ENCODE results near the gene ATCAY.
"Not testable (repeated sequence)": the region's sequence is repeated elsewhere in the genome, so short reads cannot be mapped to it uniquely, and the experiment has no call there.

The ATCAY gene

GRCh38 chr19:3902317-3902973 is 22.0 kb downstream of the ATCAY start:
- no peak for DNase-seq (ENCODE audit: low read depth)

DNA sequence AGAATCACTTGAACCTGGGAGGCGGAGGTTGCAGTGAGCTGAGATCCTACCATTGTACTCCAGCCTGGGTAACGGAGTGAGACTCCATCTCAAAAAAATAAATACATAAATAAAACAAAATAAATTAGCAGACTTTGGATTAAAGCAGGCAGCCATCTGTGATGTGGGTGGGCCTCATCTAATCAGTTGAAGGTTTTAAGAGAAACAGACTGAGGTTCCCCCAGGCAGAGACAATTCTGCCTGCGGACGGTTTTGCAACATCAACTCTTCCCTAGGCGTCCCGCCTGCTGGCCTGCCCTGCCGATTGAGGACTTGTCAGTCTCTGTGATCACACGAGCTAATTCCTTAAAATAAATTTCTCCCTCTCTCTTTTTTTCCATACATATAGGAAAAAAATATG is 23.7 kb downstream of the ATCAY start:
- DNase-seq (ENCODE audit: low read depth): no peak

DNA sequence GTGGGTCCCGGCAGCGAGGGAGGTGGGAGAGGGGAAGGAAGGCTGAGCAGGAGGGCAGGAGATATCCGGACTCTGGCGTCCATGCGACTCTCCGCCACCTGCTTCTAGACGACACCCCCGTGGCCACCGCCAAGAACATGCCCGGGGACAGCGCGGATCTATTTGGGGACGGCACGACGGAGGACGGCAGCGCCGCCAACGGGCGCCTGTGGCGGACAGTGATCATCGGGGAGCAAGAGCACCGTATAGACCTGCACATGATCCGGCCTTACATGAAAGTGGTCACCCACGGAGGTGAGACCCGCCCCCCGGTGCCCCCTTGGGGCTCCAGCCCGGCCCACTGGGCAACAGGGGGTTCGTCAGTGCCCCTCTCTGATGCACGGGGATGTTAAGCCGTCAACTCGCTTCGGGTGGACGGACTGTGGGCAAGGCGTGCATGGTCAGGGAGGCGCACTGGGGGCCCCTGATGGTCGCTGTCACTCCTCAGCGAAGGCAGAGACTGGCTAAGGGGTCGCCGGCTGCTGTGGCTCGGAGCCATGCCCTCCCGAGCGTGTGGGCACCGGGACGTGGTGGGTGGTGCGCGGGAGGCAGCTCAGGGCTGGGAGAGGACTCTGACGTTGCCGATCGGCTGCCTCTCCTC is 27.3 kb downstream of the ATCAY start:
- DNase-seq (ENCODE audit: low read depth): no peak

DNA sequence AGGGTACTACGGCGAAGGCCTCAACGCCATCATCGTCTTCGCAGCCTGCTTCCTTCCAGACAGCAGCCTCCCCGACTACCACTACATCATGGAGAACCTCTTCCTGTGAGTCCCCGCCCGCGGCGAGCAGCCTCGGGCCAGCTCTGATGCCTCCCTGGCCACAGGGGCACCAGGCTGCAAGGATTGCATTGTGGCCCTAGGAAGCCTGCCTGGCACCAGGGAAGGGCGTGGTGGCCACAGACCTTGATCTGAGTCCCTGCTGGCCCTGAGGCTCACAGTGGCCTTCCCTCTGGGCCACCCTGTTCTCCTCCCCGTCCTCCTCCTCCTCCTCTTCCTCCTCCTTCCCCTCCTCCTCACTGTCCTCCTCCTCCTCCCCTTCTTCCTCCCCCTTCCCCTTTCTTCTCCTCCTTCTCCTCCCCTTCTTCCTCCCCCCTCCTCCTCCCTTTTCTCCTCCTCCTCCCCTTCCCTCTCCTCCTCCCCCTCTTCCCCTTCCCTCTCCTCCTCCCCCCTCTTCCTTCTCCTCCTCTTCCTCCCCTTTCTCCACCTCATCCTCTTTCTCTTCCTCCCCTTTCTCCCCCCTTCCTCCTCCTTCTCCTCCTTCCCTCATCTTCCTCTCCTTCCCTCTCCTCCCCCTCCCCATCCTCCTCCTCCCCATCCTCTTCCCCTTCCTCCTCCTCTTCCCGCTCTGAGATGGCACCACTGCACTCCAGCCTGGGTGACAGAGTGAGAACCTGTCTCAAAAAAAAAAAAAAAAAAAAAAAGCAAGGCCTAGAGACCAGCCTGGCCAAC is 28.0 kb downstream of the ATCAY start:
- no peak for DNase-seq (ENCODE audit: low read depth)

DNA sequence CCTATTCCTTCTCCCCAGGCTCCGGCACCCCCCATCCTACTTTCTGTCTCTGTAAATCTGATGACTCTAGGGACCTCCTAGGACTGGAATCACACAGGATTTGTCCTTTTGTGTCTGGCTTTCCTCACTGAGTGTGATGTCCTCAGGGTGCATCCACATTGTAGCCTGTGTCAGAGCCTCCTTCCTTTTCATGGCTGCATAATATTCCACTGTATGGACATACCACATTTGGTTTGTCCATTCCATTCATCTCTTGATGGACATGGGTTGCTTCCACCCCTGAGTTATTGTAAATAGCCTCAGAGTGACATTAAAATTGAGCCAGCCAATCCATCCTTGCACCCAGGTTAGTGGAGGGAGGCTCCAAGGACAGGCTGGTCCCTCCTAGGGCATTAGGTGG is 29.6 kb downstream of the ATCAY start:
- no peak for DNase-seq (ENCODE audit: low read depth)

- no peak for DNase-seq (ENCODE audit: low read depth)
Observed at GRCh38 chr19:3914199-3914598, 33.7 kb downstream of the ATCAY start.

- DNase-seq (ENCODE audit: low read depth): no peak
Observed at GRCh38 chr19:3916033-3916432, 35.5 kb downstream of the ATCAY start.

- DNase-seq (ENCODE audit: low read depth): no peak
Observed at GRCh38 chr19:3919793-3920192, 39.3 kb downstream of the ATCAY start.

- DNase-seq (ENCODE audit: low read depth): no peak
Observed at GRCh38 chr19:3923096-3923758, 42.7 kb downstream of the ATCAY start.

GRCh38 chr19:3923912-3924311 is 43.4 kb downstream of the ATCAY start:
- no peak for DNase-seq (ENCODE audit: low read depth)

GRCh38 chr19:3931041-3931440 is 50.6 kb downstream of the ATCAY start:
- no peak for DNase-seq (ENCODE audit: low read depth)

DNA sequence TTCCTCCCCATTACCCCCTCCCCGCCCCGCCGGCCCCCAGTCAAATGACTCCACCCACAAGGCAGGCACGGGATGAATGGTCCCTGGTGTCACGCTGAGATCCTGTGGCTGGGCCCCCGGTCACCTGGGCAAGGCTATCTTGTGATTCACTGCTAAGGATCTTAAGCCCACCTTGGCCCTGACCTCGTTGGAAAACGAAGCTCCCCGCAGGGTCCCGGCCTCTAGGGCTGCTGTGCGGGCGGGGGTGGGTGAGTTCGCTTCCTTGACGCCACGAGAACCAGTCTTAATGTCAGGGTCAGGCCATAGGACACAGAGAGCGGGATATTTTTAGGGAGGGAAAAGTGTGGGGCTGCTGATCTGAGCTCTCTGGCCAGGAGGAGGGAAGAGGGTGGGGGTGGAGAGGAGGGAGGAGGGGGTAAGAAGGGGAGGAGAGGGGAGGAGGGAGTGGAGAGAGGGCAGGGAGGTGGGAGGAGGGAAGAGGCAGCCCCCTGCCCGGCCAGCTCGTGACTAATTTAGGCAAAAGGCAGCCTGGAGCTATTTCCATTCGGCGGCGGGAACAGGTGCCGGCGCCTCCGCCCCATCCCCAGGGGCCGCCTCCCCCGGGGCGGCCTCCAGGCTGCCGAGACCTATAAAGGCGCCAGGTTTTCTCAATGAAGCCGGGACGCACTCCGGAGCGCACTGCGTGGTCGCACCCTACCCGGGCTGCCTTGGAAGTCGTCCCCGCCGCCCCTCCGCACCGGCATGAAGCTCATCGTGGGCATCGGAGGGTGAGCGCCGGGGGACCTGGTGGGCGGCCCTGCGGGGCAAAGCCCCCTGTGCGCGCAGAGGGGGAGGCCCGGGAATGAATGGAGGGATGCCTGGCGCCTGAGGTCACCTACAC is 52.7 kb downstream of the ATCAY start, which contains the start of gene NMRK2:
NMRK2 (plus strand) TSS at position 139 of the 880 bp plus-strand sequence; CDS start at position 742, 603 bp downstream.
- DNase-seq (ENCODE audit: low read depth): no peak

DNA sequence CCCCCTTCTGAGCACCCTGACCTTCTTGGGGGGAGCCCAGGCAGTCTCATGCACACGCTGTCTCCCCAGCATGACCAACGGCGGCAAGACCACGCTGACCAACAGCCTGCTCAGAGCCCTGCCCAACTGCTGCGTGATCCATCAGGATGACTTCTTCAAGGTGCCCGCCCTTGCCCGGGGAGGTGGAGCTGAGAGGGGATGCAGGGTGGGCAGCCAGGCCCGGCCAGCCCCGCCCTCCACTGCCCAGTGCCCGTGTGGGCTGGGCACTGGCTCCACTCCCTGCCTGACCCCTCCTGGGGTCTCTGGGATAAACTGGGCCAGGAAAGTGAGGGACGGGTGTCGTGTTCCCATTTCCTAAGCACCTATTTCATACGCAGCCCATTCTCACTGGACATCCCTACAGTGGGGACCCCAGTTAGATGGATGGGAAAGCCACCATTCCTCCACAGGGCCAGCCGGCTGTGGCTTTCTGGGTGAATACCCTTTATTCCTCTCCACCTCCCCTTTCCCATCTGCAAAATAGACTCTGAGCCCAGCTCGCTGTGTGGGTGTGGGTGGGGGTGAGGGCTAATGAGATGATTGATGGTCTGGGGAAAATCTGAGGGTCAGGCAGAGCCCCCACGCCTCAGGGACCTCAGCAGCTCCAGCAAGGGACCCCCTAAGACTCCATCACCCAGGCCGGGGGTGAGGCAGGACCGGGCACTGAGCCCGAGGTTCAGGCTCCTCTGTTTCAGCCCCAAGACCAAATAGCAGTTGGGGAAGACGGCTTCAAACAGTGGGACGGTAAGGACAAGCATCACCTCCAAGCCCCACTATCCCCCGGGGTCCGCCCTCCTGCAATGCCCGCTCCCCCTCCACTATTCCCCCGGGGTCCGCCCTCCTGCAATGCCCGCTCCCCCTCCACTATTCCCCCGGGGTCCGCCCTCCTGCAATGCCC is 56.3 kb downstream of the ATCAY start:
- no peak for DNase-seq (ENCODE audit: low read depth)

GRCh38 chr19:3938300-3938950 is 57.9 kb downstream of the ATCAY start:
- not testable (repeated sequence) for DNase-seq (ENCODE audit: low read depth)

GRCh38 chr19:3942790-3943409 is 62.4 kb downstream of the ATCAY start:
- no peak for DNase-seq (ENCODE audit: low read depth)

GRCh38 chr19:3944018-3944721 is 63.7 kb downstream of the ATCAY start:
- no peak for DNase-seq (ENCODE audit: low read depth)

DNA sequence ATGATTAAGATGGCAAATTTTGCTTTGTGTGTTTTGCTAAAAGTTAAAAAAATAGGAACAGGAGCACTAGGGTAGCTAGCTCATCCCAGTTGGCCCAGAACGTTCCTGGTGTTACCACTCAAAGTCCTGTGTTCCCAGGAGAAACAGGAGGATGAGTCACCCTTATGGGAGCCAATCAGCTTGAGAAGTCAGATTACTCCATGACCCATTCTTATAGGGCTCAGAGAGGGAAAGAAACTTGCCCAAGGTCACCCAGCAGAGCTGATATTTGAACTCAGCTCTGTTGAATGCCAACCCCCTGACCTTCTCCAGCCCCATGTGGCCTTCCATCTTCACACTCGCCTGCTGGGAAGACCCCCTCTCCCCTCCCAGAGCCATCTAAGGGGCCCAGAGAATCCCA is 65.4 kb downstream of the ATCAY start:
- DNase-seq (ENCODE audit: low read depth): no peak

DNA sequence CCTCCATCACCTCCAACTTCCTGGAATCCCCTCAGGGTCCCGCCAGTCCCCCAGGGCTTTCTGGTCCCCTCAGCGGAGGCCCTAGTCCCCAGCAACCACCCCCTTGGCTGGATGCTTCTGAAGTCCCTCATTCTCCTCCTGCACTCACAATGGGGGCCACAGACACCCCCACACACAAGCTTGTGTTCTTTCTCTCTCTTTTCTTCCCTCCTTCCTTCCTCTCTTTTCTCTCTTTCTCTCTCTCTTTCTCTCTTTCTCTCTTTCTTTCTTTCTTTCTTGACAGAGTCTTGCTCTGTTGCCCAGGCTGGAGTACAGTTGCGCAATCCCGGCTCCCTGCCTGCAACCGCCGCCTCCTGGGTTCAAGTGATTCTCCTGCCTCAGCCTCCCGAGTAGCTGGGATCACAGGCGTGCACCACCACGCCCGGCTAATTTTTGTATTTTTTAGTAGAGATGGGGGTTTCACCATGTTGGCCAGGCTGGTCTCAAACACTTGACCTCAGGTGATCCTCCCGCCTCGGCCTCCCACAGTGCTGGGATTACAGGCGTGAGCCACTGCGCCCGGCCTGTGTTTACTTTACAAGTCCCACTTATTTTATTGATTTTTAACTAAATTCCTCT is 66.9 kb downstream of the ATCAY start:
- DNase-seq (ENCODE audit: low read depth): not testable (repeated sequence)
